Astrocyte (in vitro differentiated cells and primary cell): Measurements from ENCODE around the gene KRT72. TPM values are rescaled to one million over a fixed set of nuclear protein-coding genes. Genes with fewer than 3 reads are reported as not detected.

Experiments
- DNase-seq: peaks from one replicate; pipeline ENCODE4 v3.0.0-alpha.2; 2010; ENCODE audit warnings: low read depth
- FAIRE-seq: peaks from 2 replicates; lab custom pipeline; 2011; peaks lifted over from hg19 to GRCh38; lab: Jason Lieb, UNC
- H2AFZ ChIP-seq: 2 replicates; pipeline ENCODE4 v1.6.0; 2012; ENCODE audit warnings: low read depth, low read length, inconsistent platforms
- H3K27ac ChIP-seq: 2 replicates; pipeline ENCODE4 v1.5.1; 2011; ENCODE audit warnings: low read depth, low read length, inconsistent platforms
- H3K27me3 ChIP-seq: 2 replicates; pipeline ENCODE4 v1.6.0; 2011; ENCODE audit warnings: low read length, inconsistent platforms; ENCODE audit not compliant: insufficient read depth
- H3K36me3 ChIP-seq: 2 replicates; pipeline ENCODE4 v1.5.1; 2011; ENCODE audit warnings: low read length, inconsistent platforms; ENCODE audit not compliant: insufficient read depth
- H3K4me1 ChIP-seq: 2 replicates; pipeline ENCODE4 v1.5.1; 2011; ENCODE audit warnings: low read length, inconsistent platforms; ENCODE audit not compliant: insufficient read depth
- H3K4me2 ChIP-seq: 2 replicates; pipeline ENCODE4 v1.6.0; 2012; ENCODE audit warnings: low read length, inconsistent platforms
- H3K4me3 ChIP-seq: 2 replicates; pipeline ENCODE4 v1.5.1; 2011; ENCODE audit warnings: low read depth, mild to moderate bottlenecking, low read length, inconsistent platforms; ENCODE audit not compliant: insufficient read depth
- H3K79me2 ChIP-seq: 2 replicates; pipeline ENCODE4 v1.6.0; 2012; ENCODE audit warnings: mild to moderate bottlenecking, low read length, inconsistent platforms; ENCODE audit not compliant: insufficient read depth
- H3K9ac ChIP-seq: 2 replicates; pipeline ENCODE4 v1.6.0; 2012; ENCODE audit warnings: mild to moderate bottlenecking, low read length, inconsistent platforms
- H3K9me3 ChIP-seq: 2 replicates; pipeline ENCODE4 v1.5.1; 2012; ENCODE audit warnings: low read depth, mild to moderate bottlenecking, low read length, inconsistent platforms; ENCODE audit not compliant: insufficient read depth
- H4K20me1 ChIP-seq: 2 replicates; pipeline ENCODE4 v1.6.0; 2012; ENCODE audit warnings: low read length, inconsistent platforms; ENCODE audit not compliant: insufficient read depth
- H3K27ac Mint-ChIP-seq: one replicate; pipeline ENCODE4 v1.8.0; 2021; ENCODE audit warnings: mild to moderate bottlenecking, mixed read lengths; ENCODE audit not compliant: unreplicated experiment
- H3K27me3 Mint-ChIP-seq: one replicate; pipeline ENCODE4 v1.8.0; 2021; ENCODE audit warnings: low read depth, mixed read lengths; ENCODE audit not compliant: unreplicated experiment
- H3K36me3 Mint-ChIP-seq: one replicate; pipeline ENCODE4 v1.8.0; 2021; ENCODE audit warnings: low read depth, mixed read lengths; ENCODE audit not compliant: unreplicated experiment
- H3K4me1 Mint-ChIP-seq: one replicate; pipeline ENCODE4 v1.8.0; 2021; ENCODE audit warnings: low read depth, mixed read lengths; ENCODE audit not compliant: unreplicated experiment
- H3K4me3 Mint-ChIP-seq: one replicate; pipeline ENCODE4 v1.8.0; 2021; ENCODE audit warnings: mild to moderate bottlenecking, moderate library complexity, mixed read lengths; ENCODE audit not compliant: unreplicated experiment
- H3K9me3 Mint-ChIP-seq: one replicate; pipeline ENCODE4 v1.8.0; 2021; ENCODE audit warnings: mild to moderate bottlenecking, mixed read lengths; ENCODE audit not compliant: unreplicated experiment
- CTCF ChIP-seq: IDR thresholded peaks from 2 replicates; pipeline ENCODE4 v1.5.1; 2011; ENCODE audit warnings: low read depth, mild to moderate bottlenecking, inconsistent platforms, low read length, moderate library complexity; ENCODE audit not compliant: insufficient read depth
- EZH2 ChIP-seq: IDR thresholded peaks from 2 replicates; pipeline ENCODE4 v1.6.1; 2012; ENCODE audit warnings: mild to moderate bottlenecking, low read length, inconsistent platforms; ENCODE audit not compliant: insufficient read depth
- total RNA-seq: library from RNA; stranded (reverse); gene quantifications from 2 replicates; pipeline ENCODE4 v1.2.1, GENCODE V29; 2021

KRT72 gene
- total RNA-seq, 1 donor from 2014 or later, result not detected

- Mint-ChIP-seq H3K4me1 (no peaks in the 10 kb centered on the region), H3K27me3 (peaks cover 73% of the 10 kb centered on the region), H3K4me3 (no peak overlapping the region), H3K36me3 (peaks cover 2% of the 10 kb centered on the region), H3K27ac (no peak overlapping the region), H3K9me3 (peaks cover 3% of the 10 kb centered on the region)
- no peak overlapping the region for H3K9ac ChIP-seq
- no peak for FAIRE-seq
- H3K36me3 ChIP-seq, result no peaks in the 10 kb centered on the region
- no peaks in the 10 kb centered on the region for H3K4me1 ChIP-seq
- no peak overlapping the region for H2AFZ ChIP-seq
- H3K4me3 ChIP-seq, result no peak overlapping the region
- DNase-seq, result no peak
- no peaks in the 10 kb centered on the region for H4K20me1 ChIP-seq
- TF ChIP-seq CTCF (no peak), EZH2 (no peak)
- no peaks in the 10 kb centered on the region for H3K79me2 ChIP-seq
- peaks cover 22% of the 10 kb centered on the region for H3K27me3 ChIP-seq
- H3K27ac ChIP-seq, result no peak overlapping the region
- H3K9me3 ChIP-seq, result no peaks in the 10 kb centered on the region
- H3K4me2 ChIP-seq, result no peak overlapping the region
Observed at GRCh38 chr12:52559979-52560378, 41.3 kb downstream of the KRT72 start.

- no peak for DNase-seq
- H3K27me3 ChIP-seq, result peaks cover 23% of the 10 kb centered on the region
- H3K27ac Mint-ChIP-seq, result no peak overlapping the region
Observed at GRCh38 chr12:52558781-52559445, 42.4 kb downstream of the KRT72 start.

More at GRCh38 chr12:52558781-52559445, 42.4 kb downstream of the KRT72 start:
- TF ChIP-seq EZH2 (no peak), CTCF (no peak)
- no peak for FAIRE-seq
- H3K4me2 ChIP-seq, result no peak overlapping the region
- Mint-ChIP-seq H3K9me3 (peaks cover 3% of the 10 kb centered on the region), H3K4me3 (no peak overlapping the region), H3K4me1 (no peaks in the 10 kb centered on the region), H3K36me3 (peaks cover 2% of the 10 kb centered on the region), H3K27me3 (peaks cover 72% of the 10 kb centered on the region)
- no peaks in the 10 kb centered on the region for H3K4me1 ChIP-seq
- no peaks in the 10 kb centered on the region for H4K20me1 ChIP-seq
- H3K9me3 ChIP-seq, result no peaks in the 10 kb centered on the region
- H3K9ac ChIP-seq, result no peak overlapping the region
- no peaks in the 10 kb centered on the region for H3K36me3 ChIP-seq
- no peak overlapping the region for H2AFZ ChIP-seq
- no peaks in the 10 kb centered on the region for H3K79me2 ChIP-seq
- H3K27ac ChIP-seq, result no peak overlapping the region
- no peak overlapping the region for H3K4me3 ChIP-seq
